AG10803 (cell line): ENCODE measurements around the gene CHI3L2.
A peak's percentile ranks its signal among the peaks of the same experiment; 100 is the strongest.

Source experiments
- DNase-seq: peaks from one replicate; pipeline ENCODE4 v3.0.0; 2010; ENCODE audit warnings: low read depth
- H3K4me3 ChIP-seq: 2 replicates; pipeline ENCODE4 v1.5.1; 2011; ENCODE audit warnings: mild to moderate bottlenecking, low read length, control low read depth
- CTCF ChIP-seq: conservative IDR thresholded peaks from 2 replicates; pipeline ENCODE4 v1.5.1; 2011; ENCODE audit warnings: mild to moderate bottlenecking, low read length, control low read depth, inconsistent platforms

The CHI3L2 gene

GRCh38 chr1:111227434-111227833 is at the start of gene CHI3L2:
Gene CHI3L2 (plus strand): TSS chr1:111227713. CDS start chr1:111227730, 17 bp downstream.
- no peak for TF ChIP-seq CTCF
- peak; percentile 52 for DNase-seq
- H3K4me3 ChIP-seq = no peak within 1 kb of the TSS

GRCh38 chr1:111179968-111180533 is 47.5 kb upstream of the CHI3L2 start:
- no peak overlapping the region for H3K4me3 ChIP-seq
- TF ChIP-seq CTCF = no peak
- DNase-seq = no peak

GRCh38 chr1:111182052-111182451 is 45.5 kb upstream of the CHI3L2 start:
- no peak for TF ChIP-seq CTCF
- no peak for DNase-seq
- no peak overlapping the region for H3K4me3 ChIP-seq

GRCh38 chr1:111183308-111184069 is 44.0 kb upstream of the CHI3L2 start:
- DNase-seq = no peak
- no peak for TF ChIP-seq CTCF

GRCh38 chr1:111184663-111185062 is 42.9 kb upstream of the CHI3L2 start:
- TF ChIP-seq CTCF = no peak
- DNase-seq = no peak
- no peak overlapping the region for H3K4me3 ChIP-seq

More at GRCh38 chr1:111183308-111184069, 44.0 kb upstream of the CHI3L2 start:
- no peak overlapping the region for H3K4me3 ChIP-seq

GRCh38 chr1:111190931-111191451 is 36.5 kb upstream of the CHI3L2 start:
- no peak for TF ChIP-seq CTCF
- DNase-seq = peak; percentile 62

GRCh38 chr1:111191496-111191895 is 36.0 kb upstream of the CHI3L2 start:
- no peak for TF ChIP-seq CTCF
- DNase-seq = peak; percentile 90
- H3K4me3 ChIP-seq = no peak overlapping the region

More at GRCh38 chr1:111190931-111191451, 36.5 kb upstream of the CHI3L2 start:
- no peak overlapping the region for H3K4me3 ChIP-seq
